Panc1 (cell line): ENCODE measurements around the gene SLC5A6.

ENCODE experiments used
- CTCF ChIP-seq: fragments of 450-650 bp; IDR thresholded peaks from 2 replicates; pipeline ENCODE4 v1.5.1; 2017; ENCODE audit warnings: mild to moderate bottlenecking
- POLR2AphosphoS5 ChIP-seq: IDR thresholded peaks from 2 replicates; pipeline ENCODE4 v1.6.1; 2012; ENCODE audit warnings: mild to moderate bottlenecking, low read depth, low read length, moderate library complexity
- REST ChIP-seq, 2 experiments: IDR thresholded peaks; 2 replicates each; pipeline ENCODE4 v1.6.1; 2011 to 2012; ENCODE audit warnings: low read depth in 2 of 2, control low read depth in 1 of 2, low read length in 1 of 2, mild to moderate bottlenecking in 1 of 2, moderate library complexity in 1 of 2; ENCODE audit not compliant: insufficient read depth in 1 of 2

GRCh38 chr2:27160191-27160590, 51.9 kb downstream of the SLC5A6 start:
- TF ChIP-seq POLR2AphosphoS5 (no peak), CTCF (no peak), REST (IDR thresholded peaks at IDR 0.05; ENCODE audit: insufficient read depth in 1 of 2, low read depth in 2 of 2, low read length in 1 of 2) (no peak)
